Measurements from ENCODE around the gene ZNF570. TPM values are rescaled to one million over a fixed set of nuclear protein-coding genes. Genes with fewer than 3 reads are reported as not detected.

ZNF570 gene
- total and polyA plus RNA-seq, 2 of the 13 experiments (the other 11 are each of a cell fraction or from before 2014, with no cell fraction given), result 1.0 to 4.4 TPM

DNA sequence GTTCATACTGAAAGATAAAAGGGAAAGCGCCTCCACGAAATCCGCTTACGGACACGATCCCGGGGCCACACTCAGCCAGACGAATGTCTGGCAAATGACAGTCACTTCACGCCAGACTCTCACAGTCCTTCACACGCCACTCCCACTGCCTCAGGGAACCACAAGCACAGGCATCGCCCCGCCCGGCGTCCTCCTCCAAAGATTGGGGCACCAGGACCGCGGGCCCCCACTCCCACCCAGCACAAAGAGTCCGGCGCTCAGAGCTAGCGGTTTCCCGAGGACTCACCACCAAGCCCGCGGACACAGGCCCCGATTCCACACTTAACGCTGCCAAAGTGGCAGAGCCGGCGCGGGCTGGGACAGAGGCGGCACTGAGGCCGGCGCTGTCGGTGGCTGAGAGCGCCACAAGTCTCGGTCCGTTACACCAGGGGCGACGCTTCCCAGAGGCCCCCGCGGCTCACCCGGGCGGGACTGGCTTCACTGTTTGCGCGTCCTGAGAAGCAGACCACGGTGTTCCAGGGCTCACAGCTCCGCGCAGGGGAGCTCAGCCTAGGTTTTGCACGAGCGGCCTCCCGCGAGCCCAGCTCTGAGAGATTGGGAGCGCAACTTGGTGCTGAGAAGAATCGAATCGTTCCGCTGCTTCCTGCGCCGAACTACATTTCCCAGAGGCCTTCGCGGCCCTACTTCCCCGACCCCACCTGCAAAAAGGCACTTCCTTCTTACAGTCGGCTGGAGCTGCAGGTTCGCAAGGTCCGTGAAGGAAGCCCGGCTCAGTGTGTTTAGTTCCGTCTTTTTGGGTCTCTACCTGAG, 2.2 kb upstream of the ZNF570 start, which contains the start of gene ZNF569 (continued):
- TF ChIP-seq, protein P1, sequence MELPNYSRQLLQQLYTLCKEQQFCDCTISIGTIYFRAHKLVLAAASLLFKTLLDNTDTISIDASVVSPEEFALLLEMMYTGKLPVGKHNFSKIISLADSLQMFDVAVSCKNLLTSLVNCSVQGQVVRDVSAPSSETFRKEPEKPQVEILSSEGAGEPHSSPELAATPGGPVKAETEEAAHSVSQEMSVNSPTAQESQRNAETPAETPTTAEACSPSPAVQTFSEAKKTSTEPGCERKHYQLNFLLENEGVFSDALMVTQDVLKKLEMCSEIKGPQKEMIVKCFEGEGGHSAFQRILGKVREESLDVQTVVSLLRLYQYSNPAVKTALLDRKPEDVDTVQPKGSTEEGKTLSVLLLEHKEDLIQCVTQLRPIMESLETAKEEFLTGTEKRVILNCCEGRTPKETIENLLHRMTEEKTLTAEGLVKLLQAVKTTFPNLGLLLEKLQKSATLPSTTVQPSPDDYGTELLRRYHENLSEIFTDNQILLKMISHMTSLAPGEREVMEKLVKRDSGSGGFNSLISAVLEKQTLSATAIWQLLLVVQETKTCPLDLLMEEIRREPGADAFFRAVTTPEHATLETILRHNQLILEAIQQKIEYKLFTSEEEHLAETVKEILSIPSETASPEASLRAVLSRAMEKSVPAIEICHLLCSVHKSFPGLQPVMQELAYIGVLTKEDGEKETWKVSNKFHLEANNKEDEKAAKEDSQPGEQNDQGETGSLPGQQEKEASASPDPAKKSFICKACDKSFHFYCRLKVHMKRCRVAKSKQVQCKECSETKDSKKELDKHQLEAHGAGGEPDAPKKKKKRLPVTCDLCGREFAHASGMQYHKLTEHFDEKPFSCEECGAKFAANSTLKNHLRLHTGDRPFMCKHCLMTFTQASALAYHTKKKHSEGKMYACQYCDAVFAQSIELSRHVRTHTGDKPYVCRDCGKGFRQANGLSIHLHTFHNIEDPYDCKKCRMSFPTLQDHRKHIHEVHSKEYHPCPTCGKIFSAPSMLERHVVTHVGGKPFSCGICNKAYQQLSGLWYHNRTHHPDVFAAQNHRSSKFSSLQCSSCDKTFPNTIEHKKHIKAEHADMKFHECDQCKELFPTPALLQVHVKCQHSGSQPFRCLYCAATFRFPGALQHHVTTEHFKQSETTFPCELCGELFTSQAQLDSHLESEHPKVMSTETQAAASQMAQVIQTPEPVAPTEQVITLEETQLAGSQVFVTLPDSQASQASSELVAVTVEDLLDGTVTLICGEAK (IDR thresholded peaks at IDR 0.05), result peak; percentile 77
- TF ChIP-seq, protein P1 (CRISPR knock-in tag; IDR thresholded peaks at IDR 0.05), result peak; percentile 88
- no peak for TF ChIP-seq PHB2 (IDR thresholded peaks at IDR 0.05; ENCODE audit: partially characterized antibody)
- no peak for TF ChIP-seq ZNF484 (CRISPR knock-in tag; IDR thresholded peaks at IDR 0.05; ENCODE audit: borderline replicate concordance, low read depth)
- TF ChIP-seq, protein P2, sequence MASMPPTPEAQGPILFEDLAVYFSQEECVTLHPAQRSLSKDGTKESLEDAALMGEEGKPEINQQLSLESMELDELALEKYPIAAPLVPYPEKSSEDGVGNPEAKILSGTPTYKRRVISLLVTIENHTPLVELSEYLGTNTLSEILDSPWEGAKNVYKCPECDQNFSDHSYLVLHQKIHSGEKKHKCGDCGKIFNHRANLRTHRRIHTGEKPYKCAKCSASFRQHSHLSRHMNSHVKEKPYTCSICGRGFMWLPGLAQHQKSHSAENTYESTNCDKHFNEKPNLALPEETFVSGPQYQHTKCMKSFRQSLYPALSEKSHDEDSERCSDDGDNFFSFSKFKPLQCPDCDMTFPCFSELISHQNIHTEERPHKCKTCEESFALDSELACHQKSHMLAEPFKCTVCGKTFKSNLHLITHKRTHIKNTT (CRISPR knock-in tag; IDR thresholded peaks at IDR 0.05), result no peak
- TF ChIP-seq SAFB2 (CRISPR knock-in tag; IDR thresholded peaks at IDR 0.05; ENCODE audit: borderline replicate concordance, low read depth), result no peak
- TF ChIP-seq NPAS2 (CRISPR knock-in tag; IDR thresholded peaks at IDR 0.05; ENCODE audit: borderline replicate concordance), result no peak
- no peak for TF ChIP-seq ETV6 (CRISPR knock-in tag; conservative IDR thresholded peaks at IDR 0.05)
- TF ChIP-seq ZNF644 (CRISPR knock-in tag; IDR thresholded peaks at IDR 0.05; ENCODE audit: low read depth), result no peak
- TF ChIP-seq, protein P3, sequence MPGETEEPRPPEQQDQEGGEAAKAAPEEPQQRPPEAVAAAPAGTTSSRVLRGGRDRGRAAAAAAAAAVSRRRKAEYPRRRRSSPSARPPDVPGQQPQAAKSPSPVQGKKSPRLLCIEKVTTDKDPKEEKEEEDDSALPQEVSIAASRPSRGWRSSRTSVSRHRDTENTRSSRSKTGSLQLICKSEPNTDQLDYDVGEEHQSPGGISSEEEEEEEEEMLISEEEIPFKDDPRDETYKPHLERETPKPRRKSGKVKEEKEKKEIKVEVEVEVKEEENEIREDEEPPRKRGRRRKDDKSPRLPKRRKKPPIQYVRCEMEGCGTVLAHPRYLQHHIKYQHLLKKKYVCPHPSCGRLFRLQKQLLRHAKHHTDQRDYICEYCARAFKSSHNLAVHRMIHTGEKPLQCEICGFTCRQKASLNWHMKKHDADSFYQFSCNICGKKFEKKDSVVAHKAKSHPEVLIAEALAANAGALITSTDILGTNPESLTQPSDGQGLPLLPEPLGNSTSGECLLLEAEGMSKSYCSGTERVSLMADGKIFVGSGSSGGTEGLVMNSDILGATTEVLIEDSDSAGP (CRISPR knock-in tag; IDR thresholded peaks at IDR 0.05; ENCODE audit: borderline replicate concordance), result peak; percentile 66; the same call in 1 of the 2 replicates
- no peak for TF ChIP-seq ZNF577 (CRISPR knock-in tag; IDR thresholded peaks at IDR 0.05; ENCODE audit: borderline replicate concordance, low read depth)
- TF ChIP-seq, protein P4, sequence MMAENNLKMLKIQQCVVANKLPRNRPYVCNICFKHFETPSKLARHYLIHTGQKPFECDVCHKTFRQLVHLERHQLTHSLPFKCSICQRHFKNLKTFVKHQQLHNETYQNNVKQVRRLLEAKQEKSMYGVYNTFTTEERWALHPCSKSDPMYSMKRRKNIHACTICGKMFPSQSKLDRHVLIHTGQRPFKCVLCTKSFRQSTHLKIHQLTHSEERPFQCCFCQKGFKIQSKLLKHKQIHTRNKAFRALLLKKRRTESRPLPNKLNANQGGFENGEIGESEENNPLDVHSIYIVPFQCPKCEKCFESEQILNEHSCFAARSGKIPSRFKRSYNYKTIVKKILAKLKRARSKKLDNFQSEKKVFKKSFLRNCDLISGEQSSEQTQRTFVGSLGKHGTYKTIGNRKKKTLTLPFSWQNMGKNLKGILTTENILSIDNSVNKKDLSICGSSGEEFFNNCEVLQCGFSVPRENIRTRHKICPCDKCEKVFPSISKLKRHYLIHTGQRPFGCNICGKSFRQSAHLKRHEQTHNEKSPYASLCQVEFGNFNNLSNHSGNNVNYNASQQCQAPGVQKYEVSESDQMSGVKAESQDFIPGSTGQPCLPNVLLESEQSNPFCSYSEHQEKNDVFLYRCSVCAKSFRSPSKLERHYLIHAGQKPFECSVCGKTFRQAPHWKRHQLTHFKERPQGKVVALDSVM (CRISPR knock-in tag; IDR thresholded peaks at IDR 0.05), result peak; percentile 40
- peak; percentile 56; the same call in 1 of the 2 replicates for TF ChIP-seq HIVEP1 (CRISPR knock-in tag; IDR thresholded peaks at IDR 0.05)
- no peak for TF ChIP-seq CCDC6 (CRISPR knock-in tag; IDR thresholded peaks at IDR 0.05)
- TF ChIP-seq SP4 (CRISPR knock-in tag; IDR thresholded peaks at IDR 0.05), result 0 out of 2 replicates have a peak, but pooled peaks have one; percentile 62
